Thyroid gland (tissue), 4 donors: ENCODE measurements around the gene CPTP.

Source experiments
- CTCF ChIP-seq, 6 experiments: fragments of 200-600 bp in 3 of 6; fragments of 450-650 bp in 3 of 6; sonication (generic) in 3 of 6; IDR thresholded peaks; one replicate each; pipeline ENCODE4 v1.5.1; 2016 to 2019; ENCODE audit warnings: antibody characterized with exemption in 6 of 6, mild to moderate bottlenecking in 2 of 6, inconsistent platforms in 1 of 6, moderate library complexity in 1 of 6
- POLR2A ChIP-seq, 2 donors: fragments of 450-650 bp; IDR thresholded peaks; one replicate each; pipeline ENCODE4 v1.6.1; 2017; ENCODE audit warnings: antibody characterized with exemption in 2 of 2, mild to moderate bottlenecking in 2 of 2, moderate library complexity in 1 of 2

- TF ChIP-seq POLR2A (IDR thresholded peaks at IDR 0.05) (no peak), CTCF (IDR thresholded peaks at IDR 0.05) (no peak)
Observed at GRCh38 chr1:1312450-1313314, 11.9 kb upstream of the CPTP start.
